Adrenal gland (tissue), 12 donors: ENCODE measurements around the gene SPNS1. TPM values are rescaled to one million over a fixed set of nuclear protein-coding genes. Genes with fewer than 3 reads are reported as not detected.
A peak's percentile ranks its signal among the peaks of the same experiment; 100 is the strongest.
"Not testable (repeated sequence)": the region's sequence is repeated elsewhere in the genome, so short reads cannot be mapped to it uniquely, and the experiment has no call there.

ENCODE experiments used
- DNase-seq, 7 donors: peaks; one replicate each; pipeline ENCODE4 v3.0.0-alpha.2; 2019 to 2020
- H3K27ac ChIP-seq, 5 donors: fragments of 200-600 bp; sonication (generic) in 4 of 5; 1 replicate in 3 of 5; 2 replicates in 2 of 5; pipeline versions ENCODE4 v1.5.1 to v1.8.0; 2016 to 2020; ENCODE audit warnings: mild to moderate bottlenecking in 1 of 5
- H3K27me3 ChIP-seq: fragments of 200-600 bp; 2 replicates; pipeline ENCODE4 v1.8.0; 2021
- H3K36me3 ChIP-seq, 2 donors: fragments of 200-600 bp; replicated peaks in 1 of 2; 1 replicate in 1 of 2; 2 replicates in 1 of 2; pipeline versions ENCODE4 v1.5.1 to v1.8.0; 2018 to 2022
- H3K4me1 ChIP-seq, 2 donors: fragments of 200-600 bp; replicated peaks in 1 of 2; 1 replicate in 1 of 2; 2 replicates in 1 of 2; pipeline versions ENCODE4 v1.5.1 to v1.8.0; 2018 to 2021
- H3K4me3 ChIP-seq, 4 donors: fragments of 200-600 bp; sonication (generic) in 3 of 4; one replicate each; pipeline ENCODE4 v1.5.1; 2016 to 2018
- H3K9me3 ChIP-seq, 3 donors: fragments of 200-600 bp; sonication (generic) in 1 of 3; replicated peaks in 1 of 3; 1 replicate in 2 of 3; 2 replicates in 1 of 3; pipeline versions ENCODE4 v1.5.1 to v1.8.0; 2016 to 2021
- CTCF ChIP-seq, 6 experiments: fragments of 450-650 bp in 4 of 6; fragments of 200-600 bp in 2 of 6; sonication (generic) in 1 of 6; IDR thresholded peaks; 1 replicate in 5 of 6; 2 replicates in 1 of 6; pipeline versions ENCODE4 v1.5.1 to v1.8.0; 2016 to 2021; ENCODE audit warnings: antibody characterized with exemption in 6 of 6, mild to moderate bottlenecking in 2 of 6, moderate library complexity in 1 of 6
- POLR2A ChIP-seq, 2 donors: fragments of 450-650 bp; IDR thresholded peaks; one replicate each; pipeline ENCODE4 v1.6.1; 2017; ENCODE audit warnings: antibody characterized with exemption in 2 of 2, mild to moderate bottlenecking in 2 of 2, moderate library complexity in 1 of 2
- WGBS, 4 donors: extraction: QIAGEN DNeasy Blood & Tissue Kit in 2 of 4; methylation state at CpG; one replicate each; pipeline versions ENCODE4 v1.1.5 to v1.1.7; 2013 to 2017; 5-methylcytosine and 5-hydroxymethylcytosine counted together
- intact Hi-C, 2 donors: fragments of 100-400 bp; cut with DNase I; formaldehyde crosslinking; loops; one replicate each; pipeline versions ENCODE4 v1.14.1 to v1.15.0; 2022 to 2023
- polyA plus RNA-seq, 3 donors: library from polyadenylated mRNA; stranded (reverse); fragments of 200-250 nt in 2 of 3; fragments of 350-450 nt in 1 of 3; fragmentation: Illumina TruSeq in 1 of 3; extraction: RNeasy Lipid Tissue Mini Kit (QIAGEN cat#74804) in 1 of 3; gene quantifications; one replicate each; pipeline ENCODE4 v1.2.3, GENCODE V29; 2013 to 2014
- total RNA-seq, 9 donors: library from RNA; depleted of rRNA in 4 of 9; stranded (reverse); fragments of >200 nt in 4 of 9; fragments of 120-200 nt in 1 of 9; fragmentation: NEBNext Ultra II Directional in 1 of 9; extraction: Animal tissue kit (Norgen Biotek cat#: 25700) in 1 of 9; gene quantifications; one replicate each; pipeline versions ENCODE4 v1.1.0 to v1.2.4, GENCODE V29; 2013 to 2023
- donor health status: healthy with polysubstance abuse.
- donor health status: Bipolar disorder and iron deficiency.
- donor health status: DM: yes; HTN: yes; CAD: no.
- donor health status: DM: no; HTN: no; CAD: no.
- donor health status: DM: no; HTN: no; CAD: no.
- donor health status: DM: yes; HTN: yes; CAD: no.

Gene SPNS1
- total and polyA plus RNA-seq, 12 donors, result 8.3 to 168 (median 37.9) TPM

- no peaks in the 10 kb centered on the region for H3K4me1 ChIP-seq
- intact Hi-C loops, result no loop called here
- H3K27me3 ChIP-seq, result no peaks in the 10 kb centered on the region
- TF ChIP-seq CTCF (IDR thresholded peaks at IDR 0.05), result no peak
- TF ChIP-seq POLR2A (IDR thresholded peaks at IDR 0.05), result no peak
- no peaks in the 10 kb centered on the region for H3K36me3 ChIP-seq
- WGBS, 4 donors, result 62 to 68% (median 64%) methylated on average over 4 of the region's 4 CpGs
- H3K4me3 ChIP-seq, result no peak overlapping the region
- DNase-seq, result no peak
- H3K9me3 ChIP-seq, result no peaks in the 10 kb centered on the region
- H3K27ac ChIP-seq, result no peak overlapping the region
Measured at GRCh38 chr16:28999577-28999976, 25.0 kb downstream of the SPNS1 start.

- Histone ChIP-seq H3K27me3 (no peaks in the 10 kb centered on the region), H3K4me3 (no peak overlapping the region), H3K36me3 (no peaks in the 10 kb centered on the region), H3K9me3 (no peaks in the 10 kb centered on the region), H3K4me1 (no peaks in the 10 kb centered on the region), H3K27ac (no peak overlapping the region)
- intact Hi-C loops, result no loop called here
- no peak for DNase-seq
- TF ChIP-seq CTCF (IDR thresholded peaks at IDR 0.05), result no peak
- no peak for TF ChIP-seq POLR2A (IDR thresholded peaks at IDR 0.05)
- WGBS, 4 donors, result 74 to 92% (median 89%) methylated on average over 2 of the region's 2 CpGs
Measured at GRCh38 chr16:29000019-29000418, 25.4 kb downstream of the SPNS1 start.

- H3K27me3 ChIP-seq, H3K9me3 ChIP-seq, intact Hi-C loops, H3K36me3 ChIP-seq, H3K4me3 ChIP-seq, DNase-seq, H3K27ac ChIP-seq, H3K4me1 ChIP-seq: not testable (repeated sequence)
- WGBS, 4 donors, result 71 to 77% (median 73%) methylated on average over 8 to 9 of the region's 9 CpGs
Measured at GRCh38 chr16:29004496-29005139, 30.0 kb downstream of the SPNS1 start.

GRCh38 chr16:29007730-29008593 lies 33.4 kb downstream of the SPNS1 start:
- TF ChIP-seq CTCF (IDR thresholded peaks at IDR 0.05) (no peak), POLR2A (IDR thresholded peaks at IDR 0.05) (no peak)

More at GRCh38 chr16:29007730-29008593, 33.4 kb downstream of the SPNS1 start:
- 36 to 61% (median 50%) methylated on average over 6 to 10 of the region's 10 CpGs for WGBS, 4 donors
- peak in 2 of 7 donors; percentile 12 to 48 for DNase-seq
- intact Hi-C loops, result no loop called here
- Histone ChIP-seq H3K9me3 (no peaks in the 10 kb centered on the region), H3K4me3 (no peak overlapping the region), H3K36me3 (no peaks in the 10 kb centered on the region), H3K27me3 (no peaks in the 10 kb centered on the region), H3K27ac (no peak overlapping the region), H3K4me1 (no peaks in the 10 kb centered on the region)
